Activated CD4-positive, alpha-beta T cell treated with anti-CD3 and anti-CD28 coated beads, Interleukin-2, amount 50 U/mL, for 16 hours (primary cell): Measurements from ENCODE around the gene PDXDC1.
A peak's percentile ranks its signal among the peaks of the same experiment; 100 is the strongest.
"Not testable (repeated sequence)": the region's sequence is repeated elsewhere in the genome, so short reads cannot be mapped to it uniquely, and the experiment has no call there.

ENCODE experiments used
- DNase-seq: peaks from one replicate; pipeline ENCODE4 v3.0.0-alpha.2; 2020

PDXDC1 gene

DNA sequence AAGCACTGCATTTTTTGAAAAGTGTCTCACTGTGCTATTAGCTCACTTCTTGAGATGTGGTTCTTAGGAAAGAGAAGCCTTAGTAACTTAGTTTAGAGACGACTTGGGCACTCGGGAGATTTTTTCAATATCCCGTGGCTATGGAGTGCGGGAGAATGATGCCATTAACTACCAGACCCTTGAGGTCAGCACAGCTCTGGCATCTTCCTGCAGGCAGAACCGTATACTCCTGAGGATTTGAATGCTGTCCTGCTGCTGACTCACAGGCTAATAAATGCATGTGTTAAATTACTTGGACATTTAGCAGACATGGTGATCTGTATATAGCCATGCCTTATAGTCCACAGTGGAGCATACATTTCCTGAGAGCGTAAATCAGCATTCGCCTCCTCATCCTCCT lies 46.6 kb downstream of the PDXDC1 start:
- DNase-seq: not testable (repeated sequence)

- peak; percentile 59 for DNase-seq
Observed at GRCh38 chr16:15022194-15022593, 47.4 kb downstream of the PDXDC1 start.

- not testable (repeated sequence) for DNase-seq
Observed at GRCh38 chr16:15023381-15024077, 48.7 kb downstream of the PDXDC1 start.

- DNase-seq: not testable (repeated sequence)
Observed at GRCh38 chr16:15024858-15025199, 50.0 kb downstream of the PDXDC1 start.

DNA sequence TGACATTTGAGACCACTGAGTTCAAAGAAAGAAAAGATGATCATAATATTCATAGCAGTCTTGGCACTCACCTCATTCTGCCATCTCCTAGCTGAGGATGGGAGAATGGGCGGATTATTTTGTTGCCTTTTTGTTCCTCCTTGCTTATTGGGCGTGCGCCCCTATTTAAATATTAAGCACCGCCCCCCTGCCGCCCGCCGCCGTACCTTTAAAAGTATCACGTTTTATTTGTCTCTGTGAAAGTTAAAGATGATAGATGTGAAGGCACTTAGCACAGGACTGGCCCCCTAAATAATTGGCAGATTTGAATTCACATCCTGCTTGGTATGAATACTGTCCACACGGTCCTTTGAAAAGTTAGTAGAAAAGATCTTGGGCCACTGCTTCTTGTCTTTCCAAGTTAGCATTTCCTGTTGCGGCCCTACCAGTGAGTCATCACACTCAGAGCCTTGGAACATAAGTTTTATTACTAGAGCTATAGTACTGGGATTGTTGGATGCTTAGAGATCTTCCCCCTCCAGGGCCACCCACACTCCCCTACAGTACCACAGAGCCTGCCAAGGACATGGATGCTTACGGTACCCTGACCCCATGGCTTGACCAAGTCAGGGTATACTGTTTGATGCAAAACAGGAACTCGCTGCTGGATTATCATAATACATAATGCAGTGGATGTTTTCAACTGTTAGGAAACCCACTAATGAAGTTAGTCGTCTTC lies 50.6 kb downstream of the PDXDC1 start:
- not testable (repeated sequence) for DNase-seq

DNA sequence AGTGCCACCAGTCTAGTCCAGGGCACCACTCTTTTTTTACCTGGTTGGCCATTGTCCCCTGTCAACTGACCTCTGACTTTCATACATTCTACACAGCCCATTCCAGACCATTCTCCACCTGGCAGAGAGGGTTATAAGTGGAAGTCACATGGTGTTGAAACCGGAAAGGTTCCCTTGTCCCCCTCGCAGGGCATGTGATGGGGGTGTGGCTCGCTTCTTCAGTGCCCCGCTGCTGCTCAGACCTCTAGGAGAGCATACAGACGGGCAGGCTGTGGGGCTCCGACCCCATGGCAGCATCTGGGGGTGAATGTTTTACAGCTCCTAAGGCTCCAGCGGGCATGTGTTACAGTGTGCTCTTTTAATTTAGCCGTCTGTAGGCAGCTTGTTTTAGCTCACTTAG lies 52.2 kb downstream of the PDXDC1 start:
- not testable (repeated sequence) for DNase-seq

DNA sequence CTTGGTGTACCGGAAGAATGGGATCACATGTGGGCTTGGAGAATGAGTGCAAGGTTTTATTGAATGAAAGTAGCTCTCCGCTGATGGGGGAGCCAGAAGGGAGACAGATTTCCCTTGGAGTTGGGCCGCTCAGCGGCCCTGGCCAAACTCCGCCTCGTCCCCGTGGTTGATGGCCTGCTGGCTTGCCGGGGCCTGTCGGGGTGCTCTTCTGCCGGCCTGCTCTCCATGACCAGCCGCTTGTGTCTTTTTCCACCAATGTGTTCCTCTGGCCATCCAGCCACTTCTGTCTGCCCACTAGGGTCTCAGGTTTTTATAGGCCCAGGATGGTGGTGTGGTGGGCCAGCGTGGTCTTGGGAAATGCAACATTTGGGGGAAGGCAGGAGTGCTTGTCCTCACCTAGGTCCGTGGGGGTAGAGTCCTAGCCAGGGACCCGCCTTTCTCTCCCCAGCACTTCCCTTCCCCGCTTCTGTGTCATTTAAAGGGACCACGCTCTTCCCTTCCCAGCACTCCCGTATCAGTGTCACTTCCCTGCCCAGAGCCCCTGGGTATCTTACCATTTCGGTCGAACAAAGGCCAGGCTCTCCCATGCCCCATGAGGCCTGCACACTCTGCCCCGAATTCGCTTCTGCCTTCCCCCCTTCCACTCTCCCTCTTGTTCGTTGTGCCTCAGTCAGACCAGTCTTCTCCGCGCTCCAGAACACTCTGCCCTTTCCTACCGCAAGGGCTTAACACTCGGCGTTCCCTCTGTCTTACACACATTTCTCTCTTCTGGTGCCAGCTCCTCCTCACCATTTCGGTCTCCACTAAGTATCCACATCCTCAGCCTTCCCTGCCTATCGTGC lies 52.9 kb downstream of the PDXDC1 start:
- not testable (repeated sequence) for DNase-seq

- DNase-seq: not testable (repeated sequence)
Observed at GRCh38 chr16:15028345-15028715, 53.5 kb downstream of the PDXDC1 start.

DNA sequence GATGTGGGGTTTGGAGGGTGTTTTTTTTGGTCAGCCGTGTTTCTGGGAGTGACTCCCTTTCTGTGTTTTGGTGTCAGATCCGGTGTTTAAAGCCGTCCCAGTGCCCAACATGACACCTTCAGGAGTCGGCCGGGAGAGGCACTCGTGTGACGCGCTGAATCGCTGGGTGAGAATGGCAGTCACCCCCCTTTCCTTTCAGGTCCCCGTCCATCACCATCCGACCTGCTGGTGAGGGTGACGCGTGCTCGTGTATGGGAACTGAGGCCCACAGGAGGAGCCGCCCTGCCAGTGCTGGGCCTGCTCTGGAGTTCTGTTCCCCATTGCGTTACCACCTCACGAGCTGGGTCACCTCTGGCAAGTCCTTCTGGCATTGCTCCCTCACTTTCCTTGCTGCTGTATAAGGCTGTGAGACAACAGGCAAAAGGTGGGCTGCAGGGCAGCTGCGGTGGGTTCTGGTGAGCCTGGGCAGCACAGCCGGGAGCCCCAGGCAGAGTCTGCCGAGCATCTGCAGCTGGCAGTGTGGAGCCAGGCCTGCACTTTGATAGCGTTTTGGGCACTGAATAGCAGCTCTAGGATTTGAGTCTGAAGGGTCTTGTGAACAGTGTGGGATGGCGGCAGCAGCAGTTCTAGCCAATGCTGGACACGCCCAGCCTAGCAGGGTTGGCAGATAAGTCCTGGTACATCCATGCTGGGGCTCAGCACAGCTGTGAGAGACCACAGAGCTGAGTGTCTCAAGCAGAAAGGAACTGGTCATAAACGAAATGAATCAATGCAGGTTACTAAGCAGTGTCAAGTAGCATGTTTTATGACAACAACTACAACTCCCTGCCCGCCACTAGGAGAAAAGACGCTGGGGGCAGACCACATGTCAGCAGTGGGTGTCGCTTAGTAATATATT lies 54.2 kb downstream of the PDXDC1 start:
- not testable (repeated sequence) for DNase-seq

- DNase-seq: not testable (repeated sequence)
Observed at GRCh38 chr16:15029749-15030148, 54.9 kb downstream of the PDXDC1 start.

DNA sequence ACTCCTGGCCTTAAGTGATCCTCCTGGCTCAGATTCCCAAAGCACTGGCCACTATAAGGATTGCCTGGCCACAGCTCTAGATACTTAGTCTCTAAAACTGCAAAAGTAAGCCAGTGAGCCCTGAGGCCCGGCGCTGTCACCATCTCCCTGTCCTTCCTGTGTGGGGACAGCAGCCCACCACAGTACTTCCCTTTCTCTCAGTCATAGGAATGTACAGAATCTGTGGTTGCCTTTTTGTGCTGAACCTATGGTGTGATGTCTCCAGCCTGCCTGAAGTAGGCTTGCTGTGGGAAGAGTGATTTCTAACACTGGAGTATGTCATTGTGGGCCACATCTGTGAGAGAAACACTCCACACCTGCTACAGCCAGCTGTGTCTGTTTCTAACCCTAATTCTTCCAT lies 56.4 kb downstream of the PDXDC1 start:
- no peak for DNase-seq

- no peak for DNase-seq
Observed at GRCh38 chr16:15031586-15031985, 56.8 kb downstream of the PDXDC1 start.

- DNase-seq: no peak
Observed at GRCh38 chr16:15032547-15033308, 57.9 kb downstream of the PDXDC1 start.

DNA sequence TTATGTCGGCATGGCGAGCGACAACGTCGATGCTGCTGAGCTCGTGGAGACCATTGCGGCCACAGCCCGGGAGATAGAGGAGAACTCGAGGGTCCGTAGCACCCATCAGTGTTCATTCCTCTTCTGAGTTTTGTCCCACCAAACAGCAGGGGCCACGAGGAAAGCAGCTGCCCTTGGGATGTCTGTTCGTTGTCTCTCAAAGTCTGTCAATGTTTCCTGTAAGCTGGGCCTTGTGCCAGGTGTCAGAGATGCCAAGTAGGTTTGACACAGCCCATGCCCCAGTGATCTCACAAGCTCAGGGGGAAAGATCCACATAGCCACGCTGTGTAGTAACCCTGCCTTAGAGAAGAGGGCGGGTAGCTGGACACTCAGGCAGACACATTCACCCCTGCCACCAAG lies 58.5 kb downstream of the PDXDC1 start:
- no peak for DNase-seq

- DNase-seq: no peak
Observed at GRCh38 chr16:15034266-15035162, 59.7 kb downstream of the PDXDC1 start.

- no peak for DNase-seq
Observed at GRCh38 chr16:15035163-15035729, 60.4 kb downstream of the PDXDC1 start.

GRCh38 chr16:15037003-15037402 lies 62.2 kb downstream of the PDXDC1 start:
- no peak for DNase-seq

- DNase-seq: no peak
Observed at GRCh38 chr16:15037745-15038144, 62.9 kb downstream of the PDXDC1 start.

- no peak for DNase-seq
Observed at GRCh38 chr16:15038689-15039088, 63.9 kb downstream of the PDXDC1 start.

- no peak for DNase-seq
Observed at GRCh38 chr16:15041271-15042004, 66.6 kb downstream of the PDXDC1 start.
